ENCODE results near the gene PPARGC1A. TPM values are rescaled to one million over a fixed set of nuclear protein-coding genes. Genes with fewer than 3 reads are reported as not detected.

PPARGC1A gene
- total RNA-seq, 1 donor from 2014 or later, result 13.4 TPM

- H3K27ac Mint-ChIP-seq (ENCODE audit: unreplicated experiment), result no peak overlapping the region
- H3K9me3 Mint-ChIP-seq (ENCODE audit: unreplicated experiment), result no peaks in the 10 kb centered on the region
- no peaks in the 10 kb centered on the region for H3K27me3 Mint-ChIP-seq (ENCODE audit: unreplicated experiment)
- H3K36me3 Mint-ChIP-seq (ENCODE audit: unreplicated experiment), result no peaks in the 10 kb centered on the region
- no peak for TF ChIP-seq CTCF (IDR thresholded peaks at IDR 0.05; ENCODE audit: partially characterized antibody, unreplicated experiment)
- H3K4me1 Mint-ChIP-seq (ENCODE audit: low read depth, unreplicated experiment), result peaks cover 22% of the 10 kb centered on the region
- no peak for DNase-seq
- H3K4me3 Mint-ChIP-seq (ENCODE audit: unreplicated experiment), result no peak overlapping the region
Measured at GRCh38 chr4:23929248-23929647, 39.4 kb upstream of the PPARGC1A start.

GRCh38 chr4:23924556-23924955, 34.7 kb upstream of the PPARGC1A start:
- TF ChIP-seq CTCF (IDR thresholded peaks at IDR 0.05; ENCODE audit: partially characterized antibody, unreplicated experiment), result no peak

DNA sequence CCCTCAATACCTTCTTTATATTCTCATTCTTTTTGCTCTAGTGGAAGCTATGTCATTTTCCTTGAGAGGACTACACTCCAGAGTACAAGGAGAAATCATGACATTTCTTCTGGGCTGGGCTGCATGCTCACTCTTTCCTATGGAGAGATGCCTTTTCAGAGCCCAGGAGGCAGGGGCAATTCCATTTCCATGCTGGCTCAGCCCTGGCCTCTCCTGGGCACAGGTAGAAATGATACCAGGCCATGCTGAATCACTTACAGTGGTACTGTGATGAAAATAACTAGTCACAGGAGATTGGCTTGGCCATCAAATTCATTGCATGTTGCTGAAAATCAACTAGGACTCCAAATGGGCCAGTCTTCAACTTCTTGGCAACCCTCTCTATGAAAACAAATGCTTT, 34.0 kb upstream of the PPARGC1A start:
- Mint-ChIP-seq H3K27me3 (ENCODE audit: unreplicated experiment) (no peaks in the 10 kb centered on the region), H3K9me3 (ENCODE audit: unreplicated experiment) (peaks cover 1% of the 10 kb centered on the region), H3K36me3 (ENCODE audit: unreplicated experiment) (no peaks in the 10 kb centered on the region), H3K4me3 (ENCODE audit: unreplicated experiment) (no peak overlapping the region), H3K27ac (ENCODE audit: unreplicated experiment) (no peak overlapping the region), H3K4me1 (ENCODE audit: low read depth, unreplicated experiment) (peaks cover 9% of the 10 kb centered on the region)
- DNase-seq, result no peak
- no peak for TF ChIP-seq CTCF (IDR thresholded peaks at IDR 0.05; ENCODE audit: partially characterized antibody, unreplicated experiment)

More at GRCh38 chr4:23924556-23924955, 34.7 kb upstream of the PPARGC1A start:
- Mint-ChIP-seq H3K9me3 (ENCODE audit: unreplicated experiment) (peaks cover 1% of the 10 kb centered on the region), H3K4me3 (ENCODE audit: unreplicated experiment) (no peak overlapping the region), H3K4me1 (ENCODE audit: low read depth, unreplicated experiment) (peaks cover 9% of the 10 kb centered on the region), H3K27ac (ENCODE audit: unreplicated experiment) (no peak overlapping the region), H3K36me3 (ENCODE audit: unreplicated experiment) (no peaks in the 10 kb centered on the region), H3K27me3 (ENCODE audit: unreplicated experiment) (no peaks in the 10 kb centered on the region)
- no peak for DNase-seq

GRCh38 chr4:23923141-23923540, 33.3 kb upstream of the PPARGC1A start:
- Mint-ChIP-seq H3K27me3 (ENCODE audit: unreplicated experiment) (no peaks in the 10 kb centered on the region), H3K36me3 (ENCODE audit: unreplicated experiment) (no peaks in the 10 kb centered on the region), H3K4me3 (ENCODE audit: unreplicated experiment) (no peak overlapping the region), H3K9me3 (ENCODE audit: unreplicated experiment) (peaks cover 1% of the 10 kb centered on the region), H3K4me1 (ENCODE audit: low read depth, unreplicated experiment) (peaks cover 7% of the 10 kb centered on the region), H3K27ac (ENCODE audit: unreplicated experiment) (no peak overlapping the region)
- no peak for TF ChIP-seq CTCF (IDR thresholded peaks at IDR 0.05; ENCODE audit: partially characterized antibody, unreplicated experiment)
- DNase-seq, result no peak

- peaks cover 7% of the 10 kb centered on the region for H3K4me1 Mint-ChIP-seq (ENCODE audit: low read depth, unreplicated experiment)
- TF ChIP-seq CTCF (IDR thresholded peaks at IDR 0.05; ENCODE audit: partially characterized antibody, unreplicated experiment), result no peak
- no peaks in the 10 kb centered on the region for H3K27me3 Mint-ChIP-seq (ENCODE audit: unreplicated experiment)
- H3K9me3 Mint-ChIP-seq (ENCODE audit: unreplicated experiment), result peaks cover 1% of the 10 kb centered on the region
- H3K4me3 Mint-ChIP-seq (ENCODE audit: unreplicated experiment), result no peak overlapping the region
- no peak overlapping the region for H3K27ac Mint-ChIP-seq (ENCODE audit: unreplicated experiment)
- H3K36me3 Mint-ChIP-seq (ENCODE audit: unreplicated experiment), result no peaks in the 10 kb centered on the region
- DNase-seq, result no peak
Measured at GRCh38 chr4:23922541-23923111, 32.8 kb upstream of the PPARGC1A start.
